NCI-H345 (cell line): ENCODE results near the gene CSNK1A1.
"Not testable (repeated sequence)": the region's sequence is repeated elsewhere in the genome, so short reads cannot be mapped to it uniquely, and the experiment has no call there.

Experiments
- DNase-seq: peaks from one replicate; lab custom pipeline; 2025; lab: John Stamatoyannopoulos, UW

Gene CSNK1A1

DNA sequence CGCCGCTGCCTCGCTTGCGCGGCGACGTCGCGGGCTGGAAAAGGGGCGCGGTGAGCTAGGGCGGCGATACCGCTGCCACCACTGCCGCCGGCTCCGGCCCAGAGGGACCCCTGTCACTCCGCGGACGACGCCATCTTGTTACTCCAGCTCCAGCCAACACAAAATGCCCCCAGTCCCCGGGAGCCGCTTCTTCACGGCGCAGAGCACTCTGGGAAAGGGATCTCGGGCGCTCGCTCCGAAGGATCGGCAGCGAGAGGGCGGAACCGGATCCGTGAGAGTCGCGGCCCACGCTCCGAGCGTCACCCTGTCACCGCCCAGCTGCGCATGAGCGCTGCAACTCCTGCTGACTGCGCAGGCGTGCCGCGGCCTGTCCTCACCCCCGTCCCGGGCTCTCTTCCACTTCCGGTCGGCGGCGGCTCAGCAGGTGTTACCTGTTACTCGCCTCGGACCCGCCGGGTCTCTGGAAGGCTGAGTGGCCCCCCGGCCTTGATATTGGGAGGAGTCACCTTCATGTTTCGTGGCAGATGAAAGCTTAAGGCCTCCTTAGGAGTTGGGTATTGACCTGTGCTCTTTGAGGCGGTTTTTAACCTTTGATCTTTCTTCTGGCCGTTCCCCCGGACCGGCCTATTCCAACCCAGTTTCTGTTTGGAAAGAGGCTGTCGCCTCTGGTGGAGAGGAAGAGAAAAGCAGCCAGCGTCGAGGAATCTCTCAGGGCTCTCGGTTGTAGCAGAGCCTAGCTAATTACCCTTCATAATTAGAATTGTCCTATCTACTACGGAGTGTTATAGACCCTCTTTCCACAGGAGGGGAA is at the start of gene CSNK1A1:
Gene CSNK1A1 (minus strand): TSS at position 213 of the 811 bp plus-strand sequence. CDS start 475 bp downstream, outside the sequence.
- peak; percentile 99 for DNase-seq

DNA sequence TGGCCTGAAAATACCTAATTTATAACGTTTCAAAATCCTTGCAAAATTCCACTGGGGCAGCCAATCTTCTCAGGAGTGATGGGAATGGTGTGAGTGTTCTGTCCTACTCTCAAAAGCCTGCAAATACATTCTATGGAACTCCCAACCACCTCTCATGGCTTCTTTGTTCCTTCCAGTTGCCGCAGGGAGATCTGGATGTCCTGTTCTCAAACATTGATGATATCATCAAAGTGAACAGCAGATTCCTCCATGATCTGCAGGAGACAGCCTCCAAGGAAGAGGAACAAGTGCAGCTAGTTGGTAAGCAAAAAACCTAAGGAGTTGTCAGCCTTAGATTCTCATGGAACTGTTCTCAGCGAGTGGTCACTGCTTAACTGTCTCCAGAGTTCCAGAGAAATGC is 49.7 kb upstream of the CSNK1A1 start:
- DNase-seq = no peak

DNA sequence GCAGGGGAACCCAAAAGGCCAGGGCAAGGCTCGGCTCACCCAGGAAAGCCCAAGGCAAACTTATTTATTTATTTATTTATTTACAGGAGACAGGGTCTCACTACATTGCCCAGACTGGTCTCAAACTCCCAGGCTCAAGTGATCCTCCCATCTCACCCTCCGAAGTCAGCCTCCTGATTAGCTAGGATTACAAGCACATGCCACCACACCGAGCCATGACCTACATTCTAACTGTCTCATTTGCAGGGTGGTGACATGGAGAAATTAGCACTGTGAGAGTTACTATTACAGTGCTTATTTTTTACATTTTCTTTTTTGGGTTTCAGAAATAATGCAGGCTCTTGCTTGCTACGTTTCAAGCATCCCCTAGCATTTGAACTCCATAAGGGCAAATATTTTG is 48.1 kb upstream of the CSNK1A1 start:
- no peak for DNase-seq

DNA sequence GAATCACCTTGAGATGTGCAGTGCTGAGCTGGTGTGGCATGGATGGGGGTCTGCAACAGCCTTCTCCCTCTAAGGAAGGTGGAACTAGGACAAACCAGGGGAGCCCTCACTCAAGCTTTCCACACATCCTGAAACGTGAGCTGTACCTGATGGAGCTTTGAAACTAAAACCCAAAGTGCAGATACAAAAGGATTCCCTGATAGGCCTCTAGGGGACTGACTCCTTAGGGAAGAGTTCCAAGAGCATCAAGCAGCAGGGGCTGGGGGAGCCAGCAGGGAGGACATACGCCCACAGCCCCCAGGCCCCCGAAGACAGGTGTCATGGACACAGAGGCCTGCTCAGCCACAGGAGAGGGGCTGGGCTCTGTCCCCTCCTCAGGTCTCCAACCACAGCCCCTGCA is 47.7 kb upstream of the CSNK1A1 start:
- DNase-seq = no peak

DNA sequence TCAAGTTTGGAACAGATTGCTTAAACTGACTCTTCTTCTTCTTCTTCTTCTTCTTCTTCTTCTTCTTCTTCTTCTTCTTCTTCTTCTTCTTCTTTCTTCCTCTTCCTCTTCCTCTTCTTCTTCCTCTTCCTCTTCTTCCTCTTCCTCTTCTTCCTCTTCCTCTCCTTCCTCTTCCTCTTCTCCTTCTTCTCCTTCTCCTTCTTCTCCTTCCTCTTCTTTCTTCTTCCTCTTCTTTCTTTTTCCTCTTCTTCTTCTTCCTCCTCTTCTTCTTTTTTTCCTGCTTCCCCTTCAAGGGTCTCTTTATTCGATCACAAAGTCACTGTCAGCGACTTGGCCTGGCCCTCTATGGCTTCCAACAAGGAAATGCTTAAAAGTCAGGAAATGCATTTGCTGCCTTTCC is 47.0 kb upstream of the CSNK1A1 start:
- not testable (repeated sequence) for DNase-seq

DNA sequence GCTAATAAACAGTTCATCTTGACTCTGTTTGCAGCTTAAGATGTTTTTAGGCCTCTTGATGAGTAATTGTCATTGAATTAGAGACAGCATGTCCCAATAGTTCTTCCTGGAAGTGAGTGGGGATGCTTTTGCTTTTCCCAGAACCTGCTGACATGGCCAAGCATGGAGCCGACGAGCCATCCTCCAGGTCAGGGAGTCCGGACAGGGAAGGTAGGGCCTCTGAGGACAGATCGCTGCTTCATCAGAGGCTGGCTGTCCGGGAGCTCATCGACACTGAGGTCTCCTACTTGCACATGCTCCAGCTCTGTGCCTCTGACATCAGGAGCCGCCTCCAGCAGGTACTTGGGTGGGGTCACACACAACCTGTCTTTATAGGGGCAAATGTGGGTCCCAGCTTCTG is 46.4 kb upstream of the CSNK1A1 start:
- no peak for DNase-seq

DNA sequence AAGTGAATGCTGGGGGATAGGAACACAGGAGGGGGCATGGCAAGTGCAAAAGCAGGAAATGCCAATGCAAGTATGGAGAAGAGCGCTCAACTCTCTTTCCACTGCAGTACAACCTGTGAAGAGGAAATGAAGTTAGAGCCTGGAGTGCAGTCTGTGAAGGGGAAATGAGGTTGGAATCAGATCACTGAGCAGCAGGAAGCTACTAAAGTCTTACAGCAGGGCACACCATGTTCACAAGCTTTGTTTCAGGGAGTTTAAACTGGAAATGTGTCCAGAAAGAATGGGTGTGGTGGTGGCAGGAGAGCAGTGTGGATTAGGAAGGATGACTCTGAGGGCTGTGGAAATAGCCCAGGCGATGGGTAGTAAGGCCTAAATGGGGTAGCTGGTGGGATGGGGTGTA is 45.5 kb upstream of the CSNK1A1 start:
- DNase-seq = no peak

DNA sequence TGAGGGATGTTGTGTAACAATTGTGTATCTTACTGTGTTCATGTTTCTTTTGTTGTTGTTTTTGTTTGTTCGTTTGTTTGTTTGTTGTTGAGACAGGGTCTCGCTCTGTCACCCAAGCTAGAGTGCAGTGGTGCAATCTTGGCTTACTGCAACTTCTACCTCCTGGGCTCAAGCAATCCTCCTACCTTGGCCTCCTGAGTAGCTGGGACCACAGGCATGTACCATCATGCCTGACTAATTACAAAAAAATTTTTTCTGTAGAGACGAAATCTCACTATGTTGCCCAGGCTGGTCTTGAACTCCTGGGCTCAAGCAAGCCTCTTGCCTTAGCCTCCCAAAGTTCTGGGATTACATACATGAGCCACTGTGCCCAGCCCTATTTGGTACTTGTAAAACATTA is 43.9 kb upstream of the CSNK1A1 start:
- DNase-seq = not testable (repeated sequence)

DNA sequence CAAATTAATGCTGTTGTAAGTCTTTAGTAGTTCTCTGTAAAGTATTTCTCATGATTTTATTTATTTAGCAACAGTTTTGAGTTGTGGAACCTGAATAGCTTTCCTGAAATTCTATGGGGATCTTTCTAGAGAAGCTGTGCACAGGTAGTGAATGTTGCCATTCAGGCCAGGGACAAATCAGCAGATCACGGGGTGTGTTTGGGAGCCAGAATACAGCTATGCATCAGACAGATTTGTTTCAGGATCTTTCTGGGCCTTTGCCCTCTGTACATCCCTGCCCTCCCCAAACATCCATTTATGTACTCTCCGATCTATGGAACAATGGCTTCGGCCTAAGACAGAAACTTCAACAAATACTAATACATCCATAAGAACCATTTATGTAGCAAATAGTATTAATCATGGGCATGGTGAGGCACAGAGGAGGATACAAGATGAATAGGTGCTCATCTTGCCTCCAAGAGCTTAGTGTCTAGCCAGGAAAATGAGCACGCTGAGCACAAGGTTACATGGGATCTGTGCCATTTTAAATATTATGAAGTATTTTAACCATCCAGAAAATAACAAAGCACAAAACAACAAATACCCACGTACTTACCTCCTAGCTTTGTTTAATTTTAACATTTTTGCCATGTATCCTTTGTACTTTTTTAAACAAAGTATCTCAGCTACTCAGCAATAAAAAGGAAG is 43.1 kb upstream of the CSNK1A1 start:
- no peak for DNase-seq

DNA sequence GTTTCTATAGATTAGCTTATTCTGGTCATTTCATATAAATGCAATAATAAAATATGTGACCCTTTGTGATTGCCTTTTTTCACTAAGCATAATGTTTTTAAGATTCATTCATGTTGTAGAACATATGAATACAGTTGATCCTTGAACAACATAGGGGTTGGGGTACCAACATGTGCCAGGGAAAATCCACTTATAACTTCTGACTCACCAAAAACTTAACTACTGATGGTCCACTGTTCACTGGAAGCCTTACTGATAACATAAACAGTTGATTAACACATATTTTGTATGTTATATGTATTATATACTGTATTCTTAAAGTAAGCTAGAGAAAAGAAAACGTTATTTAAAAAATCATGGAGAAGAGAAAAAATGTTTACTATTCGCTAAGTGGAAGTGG is 42.1 kb upstream of the CSNK1A1 start:
- no peak for DNase-seq

DNA sequence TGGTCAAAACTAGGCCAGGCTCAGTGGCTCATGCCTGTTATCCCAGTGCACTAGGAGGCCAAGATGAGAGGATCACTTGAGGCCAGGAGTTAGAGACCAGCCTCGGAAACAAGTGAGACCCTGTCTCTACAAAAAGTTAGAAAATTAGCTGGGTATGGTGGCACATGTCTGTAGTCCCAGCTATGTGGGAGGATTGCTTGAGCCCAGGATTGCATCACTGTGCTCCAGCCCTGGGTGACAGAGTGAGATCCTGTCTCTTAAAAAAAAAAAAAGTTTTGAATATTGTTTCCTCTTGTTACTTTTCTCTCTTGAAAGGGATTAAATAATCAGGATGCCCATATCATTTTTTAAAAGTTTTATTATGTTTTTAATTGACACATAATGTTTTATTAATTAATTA is 37.7 kb upstream of the CSNK1A1 start:
- DNase-seq = no peak

DNA sequence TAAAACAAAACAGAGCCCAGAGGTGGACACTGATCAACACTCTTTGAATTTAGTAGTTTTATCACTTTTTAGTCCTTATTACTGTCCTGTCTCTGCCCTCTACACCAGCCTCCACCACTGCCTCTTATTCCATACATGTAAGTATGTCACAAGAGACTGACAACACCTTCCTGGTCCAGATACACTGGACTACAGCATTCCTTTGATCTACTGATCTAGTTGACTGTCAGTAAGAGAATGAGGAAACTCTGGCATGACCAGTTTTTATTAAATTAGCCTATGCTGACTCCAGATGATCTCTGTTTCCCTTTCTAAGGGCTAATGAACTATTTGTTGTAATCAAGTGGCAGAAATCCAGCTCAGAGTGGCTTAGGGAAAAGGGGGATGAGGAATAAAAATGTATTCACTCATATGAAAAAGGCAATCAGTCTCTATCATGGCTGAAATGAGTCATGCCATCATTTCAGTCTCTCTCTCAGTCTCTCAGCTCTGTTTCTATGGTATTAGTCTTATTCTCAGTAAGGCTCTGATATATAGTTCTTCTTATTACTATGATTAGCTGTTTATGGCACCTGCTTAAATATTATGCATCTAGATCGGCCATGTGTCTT is 35.6 kb upstream of the CSNK1A1 start:
- DNase-seq = no peak

DNA sequence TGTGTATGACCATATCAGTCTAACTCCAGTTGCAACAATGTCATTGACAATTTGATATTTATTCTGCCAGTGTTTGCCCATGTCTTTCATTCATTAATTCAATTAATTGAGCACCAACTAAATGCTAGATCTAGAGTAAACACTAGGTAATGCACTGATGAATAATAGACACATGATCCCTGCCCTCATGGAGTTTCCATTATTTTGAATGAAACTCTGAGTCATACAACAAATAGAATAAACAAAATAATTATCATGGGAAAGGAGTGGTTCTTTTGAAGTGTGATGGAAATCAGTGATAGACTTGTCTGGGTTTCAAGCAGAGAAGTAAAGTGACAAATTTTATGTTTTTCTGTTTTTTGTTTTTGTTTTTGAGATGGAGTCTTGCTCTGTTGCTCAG is 34.7 kb upstream of the CSNK1A1 start:
- no peak for DNase-seq

DNA sequence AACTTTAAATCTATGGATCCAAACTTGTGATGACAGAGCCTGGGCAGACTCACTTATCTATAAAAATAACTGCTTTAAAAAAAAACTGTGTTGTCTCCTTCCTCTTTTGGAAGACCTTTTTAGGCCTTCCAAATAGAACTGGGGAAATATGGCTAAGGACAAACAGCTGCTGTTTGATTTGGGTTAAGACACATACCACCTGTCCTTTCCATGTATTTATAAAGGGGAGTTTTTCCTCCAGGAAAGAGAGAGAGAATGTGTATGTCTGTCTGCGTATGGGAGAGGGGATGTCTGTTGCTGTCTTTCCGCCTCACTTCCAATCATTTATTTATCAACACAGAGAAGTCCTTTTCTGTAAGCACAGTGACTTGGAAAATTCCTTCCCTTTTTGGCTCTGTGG is 32.9 kb upstream of the CSNK1A1 start:
- no peak for DNase-seq

DNA sequence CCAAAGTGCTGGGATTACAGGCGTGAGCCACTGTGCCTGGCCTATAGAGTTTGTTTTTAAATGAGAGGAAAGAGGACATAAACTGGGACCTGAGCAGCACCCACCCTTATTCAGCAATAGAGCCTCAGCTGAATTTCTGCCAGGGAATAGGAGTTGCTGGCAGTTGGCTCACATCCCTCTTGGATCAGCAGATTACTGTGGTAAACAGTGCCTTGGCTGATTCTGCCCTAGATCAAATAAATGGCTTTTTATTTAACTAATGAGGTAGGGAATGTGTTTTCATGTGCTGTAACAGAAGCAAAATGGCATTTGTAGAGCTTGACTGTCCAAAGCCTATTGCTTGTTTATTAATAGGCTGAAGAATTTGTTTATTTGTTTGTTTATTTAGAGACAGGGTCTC is 32.2 kb upstream of the CSNK1A1 start:
- peak; percentile 80 for DNase-seq

DNA sequence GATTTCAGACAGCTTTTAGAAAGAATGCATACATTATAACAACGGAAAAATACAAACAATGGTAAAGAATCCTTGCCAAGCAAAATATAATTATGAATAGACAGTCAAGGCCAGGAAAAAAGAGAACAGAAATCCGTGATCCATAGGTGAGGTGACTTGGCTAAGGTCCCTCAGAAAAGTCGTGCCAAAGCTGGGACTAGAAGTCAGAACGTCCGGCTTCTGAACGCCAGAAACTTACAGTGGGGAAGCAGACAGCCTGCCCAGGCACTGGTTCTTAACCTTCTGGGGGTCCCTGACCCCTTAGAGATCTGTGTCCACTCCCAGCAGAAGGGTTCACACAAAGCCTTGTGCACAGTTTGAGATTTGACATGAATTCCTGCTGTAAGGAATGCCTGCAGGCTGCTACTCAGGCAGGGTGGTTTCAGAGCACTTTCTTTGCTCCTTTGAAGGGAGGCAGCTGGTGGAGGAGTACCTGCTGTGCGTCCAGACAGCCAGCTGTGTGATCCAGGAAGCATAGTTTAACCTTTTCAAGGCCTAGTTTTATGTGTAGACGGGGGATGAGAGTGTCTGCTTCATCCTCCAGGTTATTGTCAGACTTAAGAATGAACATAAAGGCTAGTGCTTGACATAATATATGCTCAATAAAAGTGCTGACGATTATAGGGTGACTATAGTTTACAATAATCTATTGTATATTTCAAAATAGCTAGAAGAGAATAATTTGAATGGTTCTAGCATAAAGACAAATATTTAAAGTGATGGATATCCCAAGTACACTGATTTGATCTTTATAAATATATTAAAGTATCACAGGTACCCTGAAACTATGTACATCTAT is 30.9 kb upstream of the CSNK1A1 start:
- DNase-seq = peak; percentile 62

DNA sequence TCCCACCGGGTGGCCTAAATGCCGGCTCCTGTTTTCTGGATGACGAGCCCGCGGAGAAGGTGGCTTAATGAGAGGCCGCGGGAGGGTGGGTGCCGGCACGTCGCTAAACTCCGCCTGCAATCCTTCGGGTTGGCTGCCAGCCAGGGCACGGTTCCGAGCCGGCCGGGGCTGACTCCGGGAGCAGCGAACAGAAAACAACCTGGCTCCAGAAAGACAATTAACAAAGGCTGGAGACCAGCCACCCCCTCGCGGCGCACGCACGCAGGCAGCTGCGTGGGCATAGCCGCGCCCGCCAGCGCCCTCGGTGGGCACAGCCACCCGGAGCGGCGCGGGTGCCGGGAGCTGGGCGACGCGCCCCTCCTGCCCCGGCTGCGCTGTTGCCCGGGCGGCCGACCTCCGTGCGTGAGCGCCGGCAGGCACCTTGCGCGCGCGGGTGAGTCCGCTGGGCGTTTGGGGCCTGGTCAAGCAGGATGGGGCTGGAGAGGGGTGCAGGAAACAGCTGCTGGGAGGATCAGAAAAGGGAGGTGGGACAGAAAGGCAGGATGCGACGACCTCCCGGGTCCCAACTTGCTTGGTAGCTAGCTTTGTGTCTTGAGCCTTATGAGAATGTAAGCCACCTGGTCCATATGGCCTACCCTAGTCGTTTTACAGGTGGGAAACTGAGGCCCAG is 30.1 kb upstream of the CSNK1A1 start, which contains the start of gene ARHGEF37:
Gene ARHGEF37 (plus strand): TSS at position 307 of the 670 bp plus-strand sequence. CDS start 16,272 bp downstream, outside the sequence.
- peak; percentile 80 for DNase-seq

DNA sequence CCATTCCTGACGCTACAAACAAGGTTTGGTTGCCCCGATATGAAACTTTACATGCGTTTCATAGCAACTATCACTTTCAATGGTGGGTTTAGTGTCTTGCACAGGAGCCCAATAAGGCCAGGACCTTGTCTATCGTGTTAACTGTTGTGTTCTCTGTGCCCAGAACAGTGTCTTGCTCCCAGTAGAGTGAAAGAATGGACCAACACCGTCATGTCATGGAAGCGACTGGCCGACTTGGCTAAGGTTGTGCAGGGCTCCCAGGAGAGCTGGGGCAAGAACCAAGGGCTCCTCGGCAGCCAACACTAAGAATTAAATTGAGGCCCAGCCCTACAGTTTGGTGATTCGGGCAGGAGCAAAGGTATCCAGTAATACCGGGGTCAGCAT is 29.6 kb upstream of the CSNK1A1 start:
- no peak for DNase-seq

DNA sequence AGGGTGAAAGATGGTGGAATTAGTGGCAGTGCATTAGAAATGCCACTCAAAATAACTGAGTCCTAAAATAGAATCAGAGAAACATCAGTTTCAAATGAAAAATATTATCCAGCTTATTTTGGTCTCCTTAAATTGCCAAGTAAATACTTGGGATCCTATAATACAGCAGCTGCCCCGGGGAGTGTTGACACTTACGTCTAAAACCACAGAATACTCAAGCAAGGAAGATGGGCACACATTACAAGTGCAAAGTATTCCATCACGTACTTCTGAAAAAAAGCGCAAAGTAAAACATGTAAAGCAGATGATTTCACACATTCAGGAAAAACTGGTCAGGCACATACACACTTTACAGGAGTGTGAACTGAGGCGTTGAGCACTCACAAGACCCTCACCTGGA is 27.7 kb upstream of the CSNK1A1 start:
- DNase-seq = no peak

DNA sequence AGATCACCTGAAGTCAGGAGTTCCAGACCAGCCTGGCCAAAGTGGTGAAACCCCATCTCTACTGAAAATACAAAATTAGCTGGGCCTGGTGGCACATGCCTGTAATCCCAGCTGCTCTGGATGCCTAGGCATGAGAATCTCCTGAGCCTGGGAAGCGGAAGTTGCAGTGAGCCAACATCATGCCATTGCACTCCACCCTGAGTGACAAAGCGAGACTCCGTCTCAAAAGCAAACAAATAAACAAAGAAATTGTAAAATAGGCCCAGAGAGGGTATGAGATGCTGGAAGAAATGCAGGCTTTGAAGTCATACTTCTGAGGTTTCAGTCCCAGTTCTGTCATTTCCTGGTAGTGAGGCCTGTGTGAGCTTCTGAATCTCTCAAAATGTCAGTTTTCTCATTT is 24.8 kb upstream of the CSNK1A1 start:
- no peak for DNase-seq

DNA sequence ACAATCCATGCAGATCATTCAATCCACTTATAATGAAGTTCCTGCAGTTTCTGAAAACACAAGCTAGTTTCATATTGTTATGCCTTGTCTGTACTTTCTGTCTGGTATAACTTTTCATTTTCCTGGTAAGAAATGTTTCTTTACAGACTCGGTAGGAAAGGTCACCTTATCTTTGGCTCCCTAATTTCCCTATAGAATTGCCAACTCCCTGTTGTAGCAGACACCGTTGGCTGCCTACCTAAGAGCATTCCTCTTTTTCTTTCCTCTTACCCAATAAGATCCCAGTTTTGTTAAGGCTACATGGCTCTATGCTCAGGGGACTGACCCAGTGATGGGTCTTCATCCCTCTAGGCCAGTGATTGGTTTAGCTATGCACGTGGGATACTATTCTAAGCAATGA is 23.9 kb upstream of the CSNK1A1 start:
- DNase-seq = no peak
